Right lung (tissue), 5 donors: ENCODE measurements around the gene NR3C1. TPM values are rescaled to one million over a fixed set of nuclear protein-coding genes. Genes with fewer than 3 reads are reported as not detected.

Experiments used
- DNase-seq, 2 donors: peaks; one replicate each; pipeline ENCODE4 v3.0.0-alpha.2; 2013
- polyA plus RNA-seq, 5 donors: library from polyadenylated mRNA; unstranded; fragments of 120-200 nt; gene quantifications; one replicate each; pipeline versions ENCODE4 v1.2.1 to v1.2.3, GENCODE V29; 2013; ENCODE audit warnings: inconsistent platforms in 1 of 5, low replicate concordance in 1 of 5; ENCODE audit not compliant: insufficient read length in 5 of 5, insufficient read depth in 1 of 5

Gene NR3C1
- polyA plus RNA-seq, 5 donors: 47.8 to 73.9 (median 62.5) TPM

GRCh38 chr5:143399616-143400540 lies 3.6 kb downstream of the NR3C1 start:
- no peak for DNase-seq

- DNase-seq: no peak
Measured at GRCh38 chr5:143398451-143399237, 4.8 kb downstream of the NR3C1 start.

- no peak for DNase-seq
Measured at GRCh38 chr5:143398053-143398355, 5.5 kb downstream of the NR3C1 start.

GRCh38 chr5:143397302-143398052 lies 6.0 kb downstream of the NR3C1 start:
- no peak for DNase-seq

- no peak for DNase-seq
Measured at GRCh38 chr5:143396353-143396940, 7.0 kb downstream of the NR3C1 start.

GRCh38 chr5:143395638-143396352 lies 7.7 kb downstream of the NR3C1 start:
- DNase-seq: no peak

GRCh38 chr5:143393524-143393923 lies 10.0 kb downstream of the NR3C1 start:
- no peak for DNase-seq

GRCh38 chr5:143390941-143391340 lies 12.5 kb downstream of the NR3C1 start:
- DNase-seq: no peak

GRCh38 chr5:143390258-143390657 lies 13.2 kb downstream of the NR3C1 start:
- DNase-seq: no peak

GRCh38 chr5:143386725-143387124 lies 16.8 kb downstream of the NR3C1 start:
- no peak for DNase-seq

GRCh38 chr5:143384865-143385657 lies 18.4 kb downstream of the NR3C1 start:
- DNase-seq: no peak

GRCh38 chr5:143383988-143384387 lies 19.5 kb downstream of the NR3C1 start:
- no peak for DNase-seq

GRCh38 chr5:143379606-143380005 lies 23.9 kb downstream of the NR3C1 start:
- no peak for DNase-seq

GRCh38 chr5:143376911-143377813 lies 26.3 kb downstream of the NR3C1 start:
- no peak for DNase-seq

- no peak for DNase-seq
Measured at GRCh38 chr5:143376195-143376779, 27.2 kb downstream of the NR3C1 start.

- no peak for DNase-seq
Measured at GRCh38 chr5:143374496-143375217, 28.8 kb downstream of the NR3C1 start.

GRCh38 chr5:143373076-143373475 lies 30.4 kb downstream of the NR3C1 start:
- no peak for DNase-seq

- DNase-seq: no peak
Measured at GRCh38 chr5:143372187-143372829, 31.2 kb downstream of the NR3C1 start.
